Hematopoietic multipotent progenitor cell (in vitro differentiated cells): ENCODE data around the gene NOL4L. TPM values are rescaled to one million over a fixed set of nuclear protein-coding genes. Genes with fewer than 3 reads are reported as not detected.

Experiments
- DNase-seq, 3 donors: peaks; one replicate each; pipeline ENCODE4 v3.0.0-alpha.2; 2011 to 2015; ENCODE audit warnings: low read depth in 2 of 3, low spot score in 2 of 3
- total RNA-seq: library from RNA; depleted of rRNA; stranded (reverse); fragments of >200 nt; gene quantifications from one replicate; pipeline ENCODE4 v1.2.3, GENCODE V29; 2012

The NOL4L gene
- total RNA-seq, 1 donor, result 34.5 TPM

DNA sequence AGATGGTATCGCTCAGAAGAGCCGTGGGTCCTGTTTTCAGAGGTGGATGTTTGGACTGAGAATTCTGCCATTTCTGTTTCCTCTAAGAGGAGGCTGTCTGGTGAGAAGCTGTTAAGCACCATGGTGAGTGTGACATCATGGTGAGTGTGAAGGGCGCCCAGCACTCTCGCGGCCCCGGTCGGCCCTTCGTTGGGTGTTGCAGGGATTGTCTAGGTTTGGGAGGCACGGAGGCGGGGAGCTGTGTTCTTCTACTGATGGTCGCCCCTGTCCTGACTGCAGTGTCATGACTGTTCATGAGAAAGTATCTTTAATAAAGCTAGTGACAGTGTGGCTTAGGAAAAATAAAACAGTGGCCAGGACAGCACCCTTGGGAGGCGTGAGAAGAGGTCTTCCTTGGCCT lies 70.4 kb downstream of the NOL4L start:
- no peak for DNase-seq

DNA sequence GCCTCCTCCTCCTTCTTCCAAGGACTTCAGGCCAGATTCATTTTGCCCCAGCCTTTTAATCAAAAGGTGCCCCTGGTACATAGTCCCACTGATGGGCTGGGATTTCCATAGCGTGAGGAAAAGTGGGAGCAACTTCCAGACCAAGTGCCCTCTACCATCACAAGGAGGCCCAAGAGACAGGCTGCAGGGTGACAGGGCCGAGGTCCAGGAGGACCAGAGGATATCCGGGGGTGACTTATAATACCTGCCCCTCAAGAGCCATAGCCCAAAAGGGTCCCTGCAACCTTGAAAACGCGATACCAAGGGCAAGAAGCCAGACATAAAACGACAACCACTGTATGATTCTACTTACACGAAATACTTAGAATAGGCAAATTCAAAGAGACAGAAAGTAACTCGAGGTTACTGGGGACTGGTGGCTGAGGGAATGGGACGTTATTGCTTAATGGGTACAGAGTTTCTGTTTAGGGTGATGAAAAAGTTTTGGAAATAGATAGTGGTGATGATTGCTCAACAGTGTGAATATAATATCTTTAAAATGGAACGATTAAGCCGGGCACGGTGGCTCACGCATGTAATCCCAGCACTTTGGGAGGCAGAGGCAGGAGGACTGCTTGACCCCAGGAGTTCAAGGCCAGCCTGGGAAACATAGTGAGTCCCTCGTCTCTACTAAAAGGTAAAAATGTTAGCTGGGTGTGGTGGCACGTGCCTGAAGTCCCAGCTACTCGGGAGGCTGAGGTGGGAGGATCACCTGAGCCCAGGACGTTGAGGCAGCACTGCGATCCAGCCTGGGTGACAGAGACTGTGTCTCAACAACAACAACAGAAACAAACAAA lies 71.9 kb downstream of the NOL4L start:
- DNase-seq, result no peak

DNA sequence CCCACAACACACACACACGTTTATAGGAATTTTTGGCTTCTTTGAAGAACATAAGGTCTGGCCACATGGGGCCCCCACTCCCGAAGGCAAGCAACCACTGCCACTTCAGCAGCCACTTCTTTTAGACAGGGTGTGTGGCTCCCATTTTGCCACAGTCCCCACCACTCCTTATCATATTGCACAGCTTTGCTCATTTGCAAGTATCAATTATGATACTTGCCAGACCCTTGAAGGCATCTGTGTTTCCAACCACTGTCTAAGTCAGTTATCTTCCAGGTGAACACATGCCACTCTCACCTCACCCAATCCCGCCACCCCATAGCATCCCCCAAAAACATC lies 73.1 kb downstream of the NOL4L start:
- DNase-seq, result no peak

DNA sequence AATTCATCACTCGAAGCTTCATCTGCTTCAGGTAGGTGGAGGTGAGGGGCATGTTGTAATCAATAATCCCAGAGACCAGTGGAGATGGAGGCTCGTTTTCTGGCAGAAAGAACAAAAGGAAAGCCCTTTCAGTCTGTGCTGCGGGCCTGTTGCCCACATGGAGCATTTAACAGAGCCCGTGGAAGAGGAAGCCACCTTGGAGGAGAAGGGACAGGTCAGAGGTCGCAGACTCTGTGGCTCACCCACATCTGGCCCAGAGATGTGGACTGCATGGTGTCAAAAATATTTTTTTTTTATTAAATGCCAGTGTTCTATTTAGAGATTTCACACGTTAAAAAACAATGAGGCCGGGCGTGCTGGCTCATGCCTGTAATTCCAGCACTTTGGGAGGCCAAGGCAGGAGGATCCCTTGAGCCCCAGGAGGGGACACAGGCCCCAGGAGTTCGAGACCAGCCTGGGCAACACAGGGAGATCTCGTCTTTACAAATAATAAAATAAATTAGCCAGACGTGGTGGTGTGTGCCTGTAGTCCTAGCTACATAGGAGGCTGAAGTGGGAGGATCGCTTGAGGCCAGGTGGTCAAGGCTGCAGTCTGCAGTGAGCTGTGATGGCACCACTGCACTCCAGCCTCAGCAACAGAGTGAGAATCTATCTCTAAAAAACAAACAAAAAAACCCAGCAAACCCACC lies 73.6 kb downstream of the NOL4L start:
- DNase-seq, result no peak

DNA sequence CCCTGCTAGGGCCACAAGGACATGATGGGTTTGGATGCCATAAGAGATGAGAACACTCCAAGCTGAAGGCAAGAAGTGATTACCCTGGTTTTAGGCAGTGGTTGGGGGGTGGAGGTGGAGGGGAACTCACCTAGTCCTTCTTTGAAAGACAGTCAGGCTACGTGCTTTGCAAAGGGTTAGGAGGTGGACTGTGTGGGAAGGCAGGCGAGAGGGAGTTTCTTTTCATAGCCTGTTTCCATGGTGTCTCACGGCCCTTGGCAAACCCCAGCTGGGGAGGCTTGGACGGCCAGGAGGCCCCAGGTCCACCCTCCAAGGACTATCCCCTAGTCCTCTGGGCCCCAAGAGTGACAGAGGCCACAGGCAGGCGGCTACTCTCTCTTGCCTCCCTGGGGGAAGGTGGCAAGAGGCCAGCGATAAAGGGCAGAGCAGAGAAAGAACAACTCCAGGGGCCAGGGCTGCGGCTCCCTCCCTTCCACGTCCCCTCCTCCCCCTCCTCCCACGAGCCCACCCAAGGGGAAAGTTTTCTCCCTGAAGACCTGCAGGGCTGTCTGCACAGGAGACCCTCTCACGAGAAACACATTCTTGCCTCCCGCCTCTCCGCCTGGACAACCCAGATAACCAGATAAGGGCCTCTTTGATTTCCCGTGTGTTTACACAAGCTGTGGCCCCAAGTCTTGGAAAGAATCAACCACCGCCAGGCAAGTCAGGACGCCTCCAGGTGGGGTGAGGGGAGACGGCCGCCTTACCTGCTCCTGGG lies 74.4 kb downstream of the NOL4L start:
- DNase-seq, result no peak

DNA sequence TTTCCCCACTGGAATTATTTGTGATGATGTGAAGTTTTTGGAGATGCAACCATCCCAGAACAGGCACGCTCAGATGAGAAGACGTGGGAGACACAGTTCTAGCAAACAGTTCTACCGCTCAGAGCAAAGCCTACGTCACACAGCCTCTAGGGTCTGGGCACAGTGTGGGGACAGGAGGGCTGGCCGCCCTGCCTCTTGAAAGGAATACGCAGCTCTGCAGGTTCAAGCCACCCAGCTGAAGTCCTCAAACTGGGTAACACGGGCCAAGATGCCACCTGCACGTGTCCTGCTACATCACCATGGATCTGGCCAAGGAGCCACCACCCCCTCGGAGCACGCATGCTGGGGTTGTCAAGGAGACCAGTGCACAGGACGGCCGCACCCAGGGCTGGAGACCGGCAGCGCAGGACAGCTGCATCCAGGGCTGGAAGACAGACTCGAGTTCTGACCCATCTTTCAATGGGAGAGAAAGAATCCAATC lies 75.0 kb downstream of the NOL4L start:
- no peak for DNase-seq

DNA sequence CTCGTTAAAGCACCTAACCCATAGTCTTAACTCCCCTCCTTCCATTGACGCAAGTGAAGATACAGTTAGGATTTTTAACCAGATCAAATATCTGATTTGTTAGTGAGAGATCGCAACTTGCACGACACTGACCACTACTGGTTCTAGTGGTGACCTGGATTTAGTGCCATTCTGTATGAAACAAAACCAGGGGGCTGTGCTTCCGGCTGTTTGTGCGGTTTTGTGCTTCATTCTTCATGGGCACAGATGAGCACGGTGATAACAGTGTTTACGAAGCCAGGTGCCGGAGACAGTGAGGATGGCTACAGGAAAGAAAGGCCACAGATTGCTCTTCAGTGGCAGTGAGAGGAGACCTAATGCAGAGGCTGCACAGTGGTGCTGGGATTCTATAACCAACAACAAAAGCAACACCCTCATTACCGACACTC lies 75.5 kb downstream of the NOL4L start:
- DNase-seq, result peak in 2 of 3 donors; percentile 92 to 96

DNA sequence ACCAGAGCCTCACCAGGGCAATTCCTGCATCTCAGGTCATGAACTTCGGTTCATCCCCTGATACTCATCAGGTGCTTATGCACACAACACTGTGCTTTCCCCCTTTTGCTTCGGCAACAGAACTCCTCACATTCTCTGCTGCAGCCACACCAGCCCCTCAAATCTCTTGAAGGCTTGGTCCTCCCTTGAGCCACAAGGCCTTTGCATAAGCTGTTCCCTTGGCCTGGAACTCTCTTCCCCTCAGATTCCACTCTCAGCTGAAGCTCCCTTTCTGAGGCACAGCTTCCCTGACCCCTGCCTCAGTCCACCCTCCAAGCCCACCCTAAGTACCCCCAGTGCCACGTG lies 76.4 kb downstream of the NOL4L start:
- no peak for DNase-seq

DNA sequence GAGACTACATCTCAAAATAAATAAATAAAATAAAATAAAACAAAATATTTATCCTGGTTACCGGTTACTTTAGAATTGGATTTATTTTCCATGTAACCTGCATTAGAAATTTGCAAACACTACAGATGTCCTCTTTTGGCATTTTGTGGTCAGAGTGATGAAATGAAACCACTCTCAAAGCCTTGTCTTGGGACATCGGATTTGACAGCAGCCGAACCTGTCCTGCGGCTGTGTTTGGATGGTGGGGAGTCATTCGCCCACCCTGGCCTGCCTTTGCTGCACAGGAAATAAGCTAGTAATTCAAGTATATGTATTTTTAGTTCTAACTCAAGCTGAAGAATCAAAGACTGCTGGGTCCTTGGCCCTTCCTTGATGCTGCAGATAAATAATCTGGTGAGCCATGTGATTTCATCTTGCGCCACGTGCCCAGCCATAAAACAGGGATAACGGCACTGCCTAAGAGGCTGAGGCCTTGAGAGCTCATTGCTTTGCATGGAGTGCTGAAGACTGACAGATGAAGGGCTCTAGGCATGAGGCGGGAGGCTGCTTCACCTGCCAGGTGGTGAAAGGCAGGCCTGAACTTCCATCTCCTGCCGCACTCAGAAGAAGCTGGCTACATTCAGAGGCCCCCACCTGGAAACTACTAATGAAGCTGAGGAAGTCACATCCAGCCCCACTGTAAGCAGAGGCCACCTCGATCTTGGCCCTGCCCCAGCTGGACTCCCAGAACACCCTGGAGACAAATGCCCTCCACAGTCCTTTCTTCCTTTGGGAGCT lies 76.9 kb downstream of the NOL4L start:
- DNase-seq, result peak in 2 of 3 donors; percentile 32 to 55

DNA sequence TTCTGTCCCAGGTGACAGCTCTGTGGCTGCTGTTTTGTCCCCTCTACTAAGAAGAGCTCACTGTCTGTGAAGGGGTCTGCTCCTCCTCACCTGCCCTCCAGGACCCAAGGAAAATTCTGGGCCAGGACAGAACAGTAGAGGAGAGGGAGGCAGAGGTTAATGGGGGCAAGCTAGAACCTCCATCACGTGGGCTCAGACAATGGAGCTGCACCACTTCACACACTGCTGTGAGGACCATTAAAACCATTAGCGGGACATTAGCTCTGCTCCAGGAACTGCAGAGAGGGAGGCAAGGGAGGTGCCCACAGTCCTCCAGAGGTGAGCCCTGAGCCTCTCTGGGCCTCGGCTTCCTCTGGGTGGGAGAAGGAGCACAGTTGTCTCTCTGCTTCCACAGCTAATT lies 78.4 kb downstream of the NOL4L start:
- no peak for DNase-seq

DNA sequence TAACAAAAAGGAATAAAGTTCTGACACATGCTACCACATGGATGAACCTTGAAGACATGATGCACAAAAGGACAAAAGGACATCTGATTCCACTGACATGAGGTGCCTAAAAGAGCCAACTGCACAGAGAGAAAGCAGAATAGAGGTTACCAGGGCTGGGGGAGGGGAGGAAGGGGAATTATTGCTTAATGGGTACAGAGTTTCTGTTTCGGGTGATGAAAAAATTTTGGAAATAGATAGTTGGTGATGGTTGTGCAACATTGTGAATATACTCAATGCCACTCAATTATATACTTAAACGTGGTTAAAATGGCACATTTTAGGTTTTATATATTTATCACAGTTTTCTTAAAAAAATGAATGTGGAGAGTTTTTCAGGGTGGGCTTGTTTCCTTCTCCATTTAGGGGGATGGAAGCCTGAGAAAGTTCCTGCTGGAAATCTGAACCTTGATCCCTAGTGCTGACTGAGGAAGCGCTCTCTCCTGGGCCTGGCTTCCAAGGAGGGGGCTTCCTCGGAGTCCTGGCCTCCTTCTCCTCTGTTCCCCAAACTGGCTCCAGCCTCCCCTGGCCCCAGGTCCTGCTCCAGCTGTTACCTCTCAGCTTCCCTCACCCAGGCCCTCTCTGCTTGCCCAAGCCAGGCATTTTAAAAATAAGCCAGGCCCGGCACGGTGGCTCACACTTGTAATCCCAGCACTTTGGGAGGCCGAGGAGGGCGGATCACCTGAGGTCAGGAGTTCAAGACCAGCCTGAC lies 79.2 kb downstream of the NOL4L start:
- DNase-seq, result no peak

DNA sequence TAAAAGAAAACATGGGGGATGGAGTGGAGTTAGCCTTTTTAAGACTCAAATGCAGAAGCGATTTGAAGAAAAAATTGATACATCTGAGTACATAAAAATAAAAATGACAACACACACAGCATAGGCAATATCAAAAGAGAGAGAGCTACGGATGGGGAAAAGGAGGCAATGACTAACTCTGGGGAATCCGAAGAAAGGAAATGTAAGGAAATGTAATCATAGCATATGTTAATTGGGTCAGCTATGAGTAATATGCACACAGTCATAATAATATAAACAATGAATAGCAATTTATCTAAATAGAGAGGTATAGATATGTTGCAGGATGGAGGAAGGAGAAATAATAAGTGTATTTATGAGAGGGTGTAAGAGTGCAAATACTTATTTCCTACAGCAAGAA lies 83.4 kb downstream of the NOL4L start:
- DNase-seq, result no peak

DNA sequence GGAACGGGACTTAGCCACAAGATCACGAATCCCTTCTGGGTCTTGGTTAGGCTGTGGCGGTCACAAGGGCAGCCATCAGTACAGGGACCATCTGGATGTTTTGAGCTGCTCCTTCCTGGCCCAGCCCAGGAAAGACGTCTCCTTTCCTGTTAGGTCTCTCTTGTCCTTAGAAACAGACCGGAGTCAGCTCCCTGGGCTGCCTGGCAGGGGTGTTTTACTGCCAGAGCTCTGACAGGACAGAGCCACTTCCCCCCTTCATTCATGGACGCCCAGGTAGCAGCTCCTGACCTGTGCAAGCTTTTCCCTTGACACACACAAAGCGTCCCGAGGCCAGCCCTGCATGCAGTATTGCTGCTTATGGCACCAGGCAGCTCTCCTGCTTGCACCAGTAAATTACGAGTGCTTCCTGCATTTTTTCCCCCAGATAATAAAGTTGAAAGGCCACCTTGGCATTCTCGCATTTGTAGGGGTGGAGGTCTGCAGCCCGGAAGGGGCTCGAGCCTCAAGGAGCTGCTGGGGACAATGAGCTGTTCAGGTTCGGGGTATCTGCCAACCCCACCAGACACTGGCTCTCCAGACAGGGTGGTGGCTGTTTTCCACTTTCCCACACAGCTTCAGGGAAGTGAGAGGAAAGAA lies 87.4 kb downstream of the NOL4L start:
- DNase-seq, result peak in 1 of 3 donors; percentile 65

DNA sequence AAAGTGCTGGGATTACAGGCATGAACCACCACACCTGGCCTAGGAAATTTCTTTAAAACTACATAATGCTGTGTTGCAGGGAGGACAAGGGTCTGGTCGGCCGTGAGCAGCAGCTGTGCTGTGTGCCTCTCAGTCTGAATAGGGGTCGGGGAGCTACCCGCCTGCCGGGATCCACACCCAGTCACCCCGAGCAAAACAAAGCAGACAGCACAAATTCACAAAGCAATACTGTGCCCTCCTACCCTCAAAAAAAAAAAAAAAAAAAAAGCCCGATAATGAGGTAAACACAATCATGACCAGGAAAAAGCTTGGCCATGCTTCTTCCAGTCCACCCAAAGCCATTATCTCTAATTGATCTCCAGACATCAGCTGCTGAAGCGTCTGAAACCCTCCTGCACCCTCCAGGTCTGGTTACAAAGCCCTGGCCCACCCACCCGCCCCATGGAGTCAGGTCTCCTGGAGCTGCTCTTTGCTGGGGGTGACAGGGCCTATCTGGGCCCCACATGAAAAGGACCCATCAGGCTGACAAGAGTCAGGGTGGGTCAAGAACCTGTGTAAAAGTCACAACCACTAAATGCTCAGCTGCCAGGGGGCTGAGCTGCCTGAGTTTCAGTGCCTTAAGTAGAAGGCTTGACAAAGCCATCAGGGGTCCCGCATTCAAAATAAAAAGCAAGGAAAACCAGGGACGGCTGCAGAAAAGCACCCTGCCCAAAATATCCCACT lies 88.2 kb downstream of the NOL4L start:
- DNase-seq, result no peak

DNA sequence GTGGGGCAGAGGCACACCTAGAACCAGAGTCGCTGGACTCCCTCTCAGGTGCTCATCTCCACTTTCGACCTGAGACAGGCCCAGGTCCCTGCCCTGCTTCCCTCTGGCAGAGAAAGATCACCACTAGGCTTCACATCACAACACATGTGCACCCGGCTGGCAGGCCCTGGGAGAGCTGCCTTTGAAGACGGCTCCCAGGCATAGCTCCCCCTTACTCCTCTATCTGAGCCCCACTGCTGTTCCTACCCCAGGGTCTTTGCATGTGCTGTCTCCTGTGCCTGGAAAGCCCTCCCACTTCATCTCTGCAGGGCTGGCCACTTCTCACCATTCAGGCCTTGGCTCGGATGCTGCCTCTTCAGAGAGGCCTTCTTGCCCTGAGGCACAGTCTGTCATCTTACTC lies 89.2 kb downstream of the NOL4L start:
- no peak for DNase-seq

DNA sequence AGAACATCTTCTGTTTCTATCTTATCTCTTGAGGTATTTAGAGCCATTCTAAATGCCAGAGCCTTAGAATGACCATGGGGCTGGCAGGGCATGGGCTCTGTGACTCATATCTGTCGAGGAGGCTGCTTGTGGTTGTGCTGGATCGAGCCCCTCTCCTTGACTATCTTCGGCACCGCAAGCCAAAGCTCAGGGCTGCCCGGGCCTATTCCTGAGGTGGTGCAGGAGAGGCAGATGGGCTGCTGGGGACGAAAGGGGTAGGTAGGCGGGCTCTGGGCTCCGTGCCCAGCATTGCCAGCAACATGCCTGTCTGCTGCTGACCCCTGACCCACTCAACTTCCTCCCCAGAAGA lies 89.9 kb downstream of the NOL4L start:
- DNase-seq, result no peak

DNA sequence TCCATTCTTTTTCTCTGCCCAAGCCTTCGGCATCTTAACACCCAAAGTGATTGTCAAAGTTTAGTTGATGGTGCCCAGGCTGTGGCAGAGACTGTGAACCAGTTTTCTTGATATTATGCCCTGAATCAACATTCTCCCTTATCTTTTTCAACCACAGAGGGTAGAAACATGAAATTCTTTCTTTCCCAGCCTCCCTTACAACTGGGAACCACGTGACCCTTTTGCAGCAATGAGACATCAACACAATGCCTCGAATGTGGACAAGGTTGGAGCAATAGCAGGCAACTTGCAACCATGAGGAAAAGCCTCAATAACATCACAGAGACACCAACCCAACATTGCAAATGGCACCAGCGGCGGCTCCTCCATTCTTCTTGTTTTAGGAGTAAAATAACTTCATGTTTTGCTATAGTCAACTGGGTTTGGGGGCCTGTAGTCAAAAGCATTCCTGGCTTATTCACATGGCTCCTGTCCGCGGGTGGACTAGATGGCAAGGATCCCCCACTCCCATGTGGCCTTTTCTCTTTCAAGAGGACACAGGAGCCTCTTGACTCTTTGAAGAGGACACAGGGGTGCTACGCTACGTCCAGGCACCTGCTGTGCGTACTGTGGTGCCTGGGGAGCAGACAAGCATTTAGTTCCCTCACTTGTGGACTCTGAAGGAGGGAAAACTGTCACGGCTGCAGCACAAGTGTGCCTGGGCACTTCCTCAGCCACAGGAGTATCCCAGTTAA lies 90.5 kb downstream of the NOL4L start:
- DNase-seq, result no peak

DNA sequence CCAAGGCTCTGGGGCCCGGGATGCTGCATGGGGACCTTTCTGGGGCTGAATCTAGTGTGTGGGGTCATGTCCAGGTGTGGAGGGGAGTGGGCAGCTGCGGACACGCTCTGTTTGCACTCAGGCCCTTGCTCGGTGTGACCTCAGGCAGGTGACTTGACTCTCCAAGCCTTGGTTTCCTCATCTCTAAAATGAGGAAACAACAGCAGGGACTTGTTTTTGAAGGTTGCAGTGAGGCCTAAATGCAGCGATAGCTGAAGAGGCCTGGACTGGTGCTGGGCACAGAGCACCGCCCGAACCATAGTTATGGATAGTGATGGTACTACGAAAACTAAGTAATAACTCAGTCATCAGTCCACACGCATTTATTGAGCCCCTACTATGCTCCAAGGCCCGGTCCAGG lies 91.8 kb downstream of the NOL4L start:
- no peak for DNase-seq
